SK-N-MC (cell line): ENCODE measurements around the gene FBXO5.

Source experiments
- EZH2 ChIP-seq: fragments of 200-600 bp; sonication (generic); IDR thresholded peaks from one replicate; pipeline ENCODE4 v1.6.1; 2017; ENCODE audit warnings: antibody characterized with exemption
- POLR2AphosphoS5 ChIP-seq: IDR thresholded peaks from 2 replicates; pipeline ENCODE4 v1.6.1; 2012; ENCODE audit warnings: mild to moderate bottlenecking, low read depth, low read length, borderline replicate concordance

GRCh38 chr6:152959333-152959732 lies 23.5 kb downstream of the FBXO5 start:
- TF ChIP-seq POLR2AphosphoS5 (no peak), EZH2 (no peak)
